T1000 (cell line): ENCODE results near the gene FH.

Experiments
- DNase-seq: peaks from one replicate; lab custom pipeline; 2025; ENCODE audit warnings: mixed read lengths; lab: John Stamatoyannopoulos, UW

Gene FH

GRCh38 chr1:241521718-241522117, 2.2 kb upstream of the FH start:
- DNase-seq: no peak

GRCh38 chr1:241520080-241520465, 518 bp upstream of the FH start:
- no peak for DNase-seq

GRCh38 chr1:241518476-241519307, 863 bp downstream of the FH start:
- no peak for DNase-seq

- no peak for DNase-seq
These were observed 6.2 kb downstream of the FH start for GRCh38 chr1:241513378-241513777.

GRCh38 chr1:241507189-241507863, 12.2 kb downstream of the FH start:
- no peak for DNase-seq

- no peak for DNase-seq
These were observed 16.1 kb downstream of the FH start for GRCh38 chr1:241503444-241503843.

- no peak for DNase-seq
These were observed 19.6 kb downstream of the FH start for GRCh38 chr1:241499910-241500309.

- no peak for DNase-seq
These were observed 23.8 kb downstream of the FH start for GRCh38 chr1:241495741-241496140.

GRCh38 chr1:241488739-241489138, 30.8 kb downstream of the FH start:
- DNase-seq: no peak

GRCh38 chr1:241485554-241485992, 34.0 kb downstream of the FH start:
- DNase-seq: no peak

- no peak for DNase-seq
These were observed 34.4 kb downstream of the FH start for GRCh38 chr1:241485145-241485544.

- no peak for DNase-seq
These were observed 36.7 kb downstream of the FH start for GRCh38 chr1:241482761-241483250.

- no peak for DNase-seq
These were observed 40.3 kb downstream of the FH start for GRCh38 chr1:241479294-241479693.

GRCh38 chr1:241475671-241476070, 43.9 kb downstream of the FH start:
- DNase-seq: no peak

GRCh38 chr1:241473026-241473425, 46.5 kb downstream of the FH start:
- DNase-seq: no peak

- DNase-seq: no peak
These were observed 48.5 kb downstream of the FH start for GRCh38 chr1:241470908-241471590.

GRCh38 chr1:241470361-241470760, 49.2 kb downstream of the FH start:
- DNase-seq: no peak

GRCh38 chr1:241465673-241466072, 53.9 kb downstream of the FH start:
- DNase-seq: no peak

- DNase-seq: no peak
These were observed 54.6 kb downstream of the FH start for GRCh38 chr1:241464985-241465384.

GRCh38 chr1:241462391-241462790, 57.2 kb downstream of the FH start:
- no peak for DNase-seq

- no peak for DNase-seq
These were observed 59.3 kb downstream of the FH start for GRCh38 chr1:241460098-241460873.
